C4-2B (cell line): ENCODE results near the gene AFF3.

ENCODE experiments used
- CTCF ChIP-seq: fragments of 450-650 bp; conservative IDR thresholded peaks from 2 replicates; pipeline ENCODE4 v1.5.1; 2017; ENCODE audit warnings: mild to moderate bottlenecking
- ZFX ChIP-seq: fragments of 450-650 bp; IDR thresholded peaks from 2 replicates; pipeline ENCODE4 v1.6.1; 2017

- TF ChIP-seq CTCF (no peak), ZFX (no peak)
Observed at GRCh38 chr2:99602476-99602875, 539.9 kb downstream of the AFF3 start.
